ENCODE data around the gene OTUD5.

The OTUD5 gene

DNA sequence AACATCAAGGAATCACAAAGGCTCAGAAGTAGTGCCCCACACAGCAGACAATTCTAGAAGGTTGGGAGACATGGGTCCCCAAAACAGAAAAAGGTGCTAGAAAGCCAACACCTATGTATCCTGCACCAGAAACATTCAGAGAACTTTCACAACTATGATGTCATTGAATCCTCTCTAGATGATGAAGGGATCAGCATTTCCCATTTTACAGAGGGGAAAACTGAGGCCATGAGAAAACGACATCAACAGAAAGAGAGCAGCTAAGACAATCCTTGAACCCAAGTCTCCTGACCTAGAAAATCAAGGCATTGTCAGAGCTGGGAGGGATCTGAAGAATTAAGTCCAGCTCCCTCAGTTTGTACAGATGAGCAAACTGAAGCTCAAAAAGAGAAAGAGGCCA, 11.0 kb upstream of the OTUD5 start:
- TF ChIP-seq, protein P1, sequence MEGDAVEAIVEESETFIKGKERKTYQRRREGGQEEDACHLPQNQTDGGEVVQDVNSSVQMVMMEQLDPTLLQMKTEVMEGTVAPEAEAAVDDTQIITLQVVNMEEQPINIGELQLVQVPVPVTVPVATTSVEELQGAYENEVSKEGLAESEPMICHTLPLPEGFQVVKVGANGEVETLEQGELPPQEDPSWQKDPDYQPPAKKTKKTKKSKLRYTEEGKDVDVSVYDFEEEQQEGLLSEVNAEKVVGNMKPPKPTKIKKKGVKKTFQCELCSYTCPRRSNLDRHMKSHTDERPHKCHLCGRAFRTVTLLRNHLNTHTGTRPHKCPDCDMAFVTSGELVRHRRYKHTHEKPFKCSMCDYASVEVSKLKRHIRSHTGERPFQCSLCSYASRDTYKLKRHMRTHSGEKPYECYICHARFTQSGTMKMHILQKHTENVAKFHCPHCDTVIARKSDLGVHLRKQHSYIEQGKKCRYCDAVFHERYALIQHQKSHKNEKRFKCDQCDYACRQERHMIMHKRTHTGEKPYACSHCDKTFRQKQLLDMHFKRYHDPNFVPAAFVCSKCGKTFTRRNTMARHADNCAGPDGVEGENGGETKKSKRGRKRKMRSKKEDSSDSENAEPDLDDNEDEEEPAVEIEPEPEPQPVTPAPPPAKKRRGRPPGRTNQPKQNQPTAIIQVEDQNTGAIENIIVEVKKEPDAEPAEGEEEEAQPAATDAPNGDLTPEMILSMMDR (IDR thresholded peaks at IDR 0.05; ENCODE audit: insufficient read depth, low read length) = no peak
- TF ChIP-seq GABPA (IDR thresholded peaks at IDR 0.05; ENCODE audit: low read depth) (no peak), SPI1 (IDR thresholded peaks at IDR 0.05; ENCODE audit: borderline replicate concordance, low read depth) (no peak), POLR2AphosphoS5 (IDR thresholded peaks at IDR 0.05; ENCODE audit: low read depth) (no peak)
- TF ChIP-seq, protein P2, sequence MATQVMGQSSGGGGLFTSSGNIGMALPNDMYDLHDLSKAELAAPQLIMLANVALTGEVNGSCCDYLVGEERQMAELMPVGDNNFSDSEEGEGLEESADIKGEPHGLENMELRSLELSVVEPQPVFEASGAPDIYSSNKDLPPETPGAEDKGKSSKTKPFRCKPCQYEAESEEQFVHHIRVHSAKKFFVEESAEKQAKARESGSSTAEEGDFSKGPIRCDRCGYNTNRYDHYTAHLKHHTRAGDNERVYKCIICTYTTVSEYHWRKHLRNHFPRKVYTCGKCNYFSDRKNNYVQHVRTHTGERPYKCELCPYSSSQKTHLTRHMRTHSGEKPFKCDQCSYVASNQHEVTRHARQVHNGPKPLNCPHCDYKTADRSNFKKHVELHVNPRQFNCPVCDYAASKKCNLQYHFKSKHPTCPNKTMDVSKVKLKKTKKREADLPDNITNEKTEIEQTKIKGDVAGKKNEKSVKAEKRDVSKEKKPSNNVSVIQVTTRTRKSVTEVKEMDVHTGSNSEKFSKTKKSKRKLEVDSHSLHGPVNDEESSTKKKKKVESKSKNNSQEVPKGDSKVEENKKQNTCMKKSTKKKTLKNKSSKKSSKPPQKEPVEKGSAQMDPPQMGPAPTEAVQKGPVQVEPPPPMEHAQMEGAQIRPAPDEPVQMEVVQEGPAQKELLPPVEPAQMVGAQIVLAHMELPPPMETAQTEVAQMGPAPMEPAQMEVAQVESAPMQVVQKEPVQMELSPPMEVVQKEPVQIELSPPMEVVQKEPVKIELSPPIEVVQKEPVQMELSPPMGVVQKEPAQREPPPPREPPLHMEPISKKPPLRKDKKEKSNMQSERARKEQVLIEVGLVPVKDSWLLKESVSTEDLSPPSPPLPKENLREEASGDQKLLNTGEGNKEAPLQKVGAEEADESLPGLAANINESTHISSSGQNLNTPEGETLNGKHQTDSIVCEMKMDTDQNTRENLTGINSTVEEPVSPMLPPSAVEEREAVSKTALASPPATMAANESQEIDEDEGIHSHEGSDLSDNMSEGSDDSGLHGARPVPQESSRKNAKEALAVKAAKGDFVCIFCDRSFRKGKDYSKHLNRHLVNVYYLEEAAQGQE (IDR thresholded peaks at IDR 0.05; ENCODE audit: insufficient replicate concordance, low read depth) = no peak
- no peaks in the 10 kb centered on the region for H3K27me3 ChIP-seq (ENCODE audit: insufficient read depth, poor library complexity, severe bottlenecking)
- DNase-seq (ENCODE audit: low read depth in 1 of 2, low spot score in 1 of 2) = no peak
- H3K27ac ChIP-seq (replicated peaks) = no peak overlapping the region
- no peak overlapping the region for H3K4me3 ChIP-seq (replicated peaks; ENCODE audit: insufficient read depth, low read length)

DNA sequence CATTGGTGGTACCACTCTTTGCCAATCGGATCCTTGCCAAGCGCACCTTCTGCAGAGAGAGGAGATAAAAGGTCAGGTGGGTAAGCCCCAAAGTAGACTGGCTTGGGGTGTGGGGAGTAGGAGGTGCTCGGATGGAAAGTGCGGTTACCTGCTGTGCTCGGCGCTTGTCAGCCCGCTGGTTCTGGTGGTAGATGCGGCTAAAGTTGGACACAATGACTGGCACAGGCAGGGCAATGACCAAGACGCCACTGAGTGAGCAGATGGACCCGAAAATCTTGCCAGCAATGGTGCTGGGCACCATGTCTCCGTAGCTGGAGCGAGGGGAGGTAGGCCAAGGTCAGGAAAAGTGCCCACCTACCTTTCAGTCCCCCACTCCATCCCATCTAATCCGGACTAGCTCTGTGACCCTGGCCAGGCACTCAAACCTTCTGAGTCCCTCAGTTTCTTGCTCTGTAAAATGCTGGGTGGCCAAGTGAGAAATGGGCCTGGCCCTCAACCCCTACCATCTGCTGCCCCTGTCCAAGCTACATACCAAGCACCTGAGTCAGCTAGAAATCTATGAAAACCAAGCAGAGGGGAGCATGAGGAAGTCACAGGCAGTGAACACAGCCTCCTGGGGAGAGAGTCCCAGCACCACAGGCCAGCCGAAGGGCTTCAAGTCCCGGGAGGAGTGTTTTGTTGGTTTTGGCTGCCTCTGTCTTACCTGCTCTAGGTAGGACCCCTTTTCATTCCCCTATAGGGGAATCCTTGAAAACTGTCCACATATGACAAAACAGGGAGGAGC, 9.6 kb upstream of the OTUD5 start:
- Histone ChIP-seq H3K27ac (replicated peaks) (no peak overlapping the region), H3K27me3 (ENCODE audit: insufficient read depth, poor library complexity, severe bottlenecking) (no peaks in the 10 kb centered on the region), H3K4me3 (replicated peaks; ENCODE audit: insufficient read depth, low read length) (no peak overlapping the region)
- no peak for DNase-seq (ENCODE audit: low read depth in 1 of 2, low spot score in 1 of 2)
- TF ChIP-seq, protein P1 (IDR thresholded peaks at IDR 0.05; ENCODE audit: insufficient read depth, low read length) = no peak
- no peak for TF ChIP-seq GABPA (IDR thresholded peaks at IDR 0.05; ENCODE audit: low read depth)
- TF ChIP-seq SPI1 (IDR thresholded peaks at IDR 0.05; ENCODE audit: borderline replicate concordance, low read depth) = no peak
- TF ChIP-seq, protein P2 (IDR thresholded peaks at IDR 0.05; ENCODE audit: insufficient replicate concordance, low read depth) = no peak
- no peak for TF ChIP-seq POLR2AphosphoS5 (IDR thresholded peaks at IDR 0.05; ENCODE audit: low read depth)

DNA sequence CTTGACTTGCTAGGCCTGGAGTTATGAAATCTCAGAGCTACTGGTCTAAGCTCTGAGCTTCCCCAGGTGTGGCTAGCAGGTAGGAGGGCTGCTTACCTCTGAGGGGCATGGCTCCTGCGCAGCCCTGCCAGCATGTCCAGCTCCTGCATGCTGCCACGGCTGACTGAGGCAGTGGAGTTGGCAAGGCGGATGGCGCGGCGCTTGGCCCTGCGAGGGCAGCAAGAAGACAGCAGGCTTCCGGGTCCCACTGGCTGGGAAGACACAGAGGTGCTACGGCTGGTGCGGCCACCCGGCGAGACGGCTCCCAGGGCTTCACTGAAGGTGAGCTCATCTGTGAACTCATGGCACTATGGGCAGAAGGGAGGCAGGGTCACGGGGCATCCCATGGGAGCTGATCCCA, 8.6 kb upstream of the OTUD5 start:
- H3K27ac ChIP-seq (replicated peaks) = no peak overlapping the region
- no peak for DNase-seq (ENCODE audit: low read depth in 1 of 2, low spot score in 1 of 2)
- no peak overlapping the region for H3K4me3 ChIP-seq (replicated peaks; ENCODE audit: insufficient read depth, low read length)
- TF ChIP-seq, protein P2 (IDR thresholded peaks at IDR 0.05; ENCODE audit: insufficient replicate concordance, low read depth) = no peak
- no peak for TF ChIP-seq SPI1 (IDR thresholded peaks at IDR 0.05; ENCODE audit: borderline replicate concordance, low read depth)
- TF ChIP-seq, protein P1 (IDR thresholded peaks at IDR 0.05; ENCODE audit: insufficient read depth, low read length) = no peak
- TF ChIP-seq GABPA (IDR thresholded peaks at IDR 0.05; ENCODE audit: low read depth) = no peak
- TF ChIP-seq POLR2AphosphoS5 (IDR thresholded peaks at IDR 0.05; ENCODE audit: low read depth) = no peak
- no peaks in the 10 kb centered on the region for H3K27me3 ChIP-seq (ENCODE audit: insufficient read depth, poor library complexity, severe bottlenecking)
